Epithelial cell of esophagus (primary cell): Measurements from ENCODE around the gene C1orf56.
A peak's percentile ranks its signal among the peaks of the same experiment; 100 is the strongest.

ENCODE experiments used
- DNase-seq: peaks from one replicate; pipeline ENCODE4 v3.0.0; 2010; ENCODE audit warnings: low read depth
- H3K4me3 ChIP-seq: 2 replicates; pipeline ENCODE4 v1.5.1; 2011; ENCODE audit warnings: mild to moderate bottlenecking, low read length, control low read depth
- CTCF ChIP-seq: IDR thresholded peaks from 2 replicates; pipeline ENCODE4 v1.5.1; 2011; ENCODE audit warnings: low read depth, mild to moderate bottlenecking, low read length, control low read depth, inconsistent platforms; ENCODE audit not compliant: insufficient read depth; ENCODE audit errors: missing control alignments

Gene C1orf56

GRCh38 chr1:151043163-151043562 lies 4.4 kb upstream of the C1orf56 start:
- DNase-seq = no peak
- H3K4me3 ChIP-seq = no peak overlapping the region
- TF ChIP-seq CTCF = no peak

GRCh38 chr1:151047925-151048644 lies 534 bp downstream of the C1orf56 start:
- peak; percentile 56 for TF ChIP-seq CTCF
- DNase-seq = peak; percentile 79
- H3K4me3 ChIP-seq = peak overlapping the region; percentile 60

DNA sequence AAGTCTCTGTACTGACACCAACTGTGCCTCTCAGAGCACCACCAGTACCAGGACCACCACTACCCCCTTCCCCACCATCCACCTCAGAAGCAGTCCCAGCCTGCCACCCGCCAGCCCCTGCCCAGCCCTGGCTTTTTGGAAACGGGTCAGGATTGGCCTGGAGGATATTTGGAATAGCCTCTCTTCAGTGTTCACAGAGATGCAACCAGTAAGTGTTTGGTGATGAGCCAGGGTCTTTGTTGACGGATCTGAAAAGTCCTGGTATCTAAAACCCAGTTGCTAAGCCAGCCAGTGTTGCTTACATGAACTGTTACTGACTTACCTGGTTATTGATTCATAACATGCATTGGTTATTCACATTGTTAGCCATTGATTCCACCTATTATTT lies 1.1 kb downstream of the C1orf56 start:
- no peak for TF ChIP-seq CTCF
- DNase-seq = no peak
- H3K4me3 ChIP-seq = peak overlapping the region; percentile 60

DNA sequence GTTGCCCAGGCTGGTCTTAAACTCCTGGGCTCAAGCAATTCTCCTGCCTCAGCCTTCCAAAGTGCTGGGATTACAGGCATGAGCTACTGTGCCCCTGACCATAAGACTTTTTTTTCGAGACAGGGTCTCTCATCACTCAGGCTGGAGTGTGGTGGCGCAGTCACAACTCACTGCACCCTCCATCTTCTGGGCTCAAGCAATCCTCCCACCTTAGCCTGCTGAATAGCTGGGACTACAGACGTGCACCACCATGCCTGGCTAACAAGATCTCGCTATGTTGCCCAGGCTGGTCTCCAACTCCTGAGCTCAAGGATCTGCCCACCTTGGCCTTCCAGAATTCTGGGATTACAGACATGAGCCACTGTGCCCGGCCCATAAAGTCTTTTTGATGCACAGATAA lies 1.9 kb downstream of the C1orf56 start:
- DNase-seq = no peak
- TF ChIP-seq CTCF = no peak
- H3K4me3 ChIP-seq = no peak overlapping the region

DNA sequence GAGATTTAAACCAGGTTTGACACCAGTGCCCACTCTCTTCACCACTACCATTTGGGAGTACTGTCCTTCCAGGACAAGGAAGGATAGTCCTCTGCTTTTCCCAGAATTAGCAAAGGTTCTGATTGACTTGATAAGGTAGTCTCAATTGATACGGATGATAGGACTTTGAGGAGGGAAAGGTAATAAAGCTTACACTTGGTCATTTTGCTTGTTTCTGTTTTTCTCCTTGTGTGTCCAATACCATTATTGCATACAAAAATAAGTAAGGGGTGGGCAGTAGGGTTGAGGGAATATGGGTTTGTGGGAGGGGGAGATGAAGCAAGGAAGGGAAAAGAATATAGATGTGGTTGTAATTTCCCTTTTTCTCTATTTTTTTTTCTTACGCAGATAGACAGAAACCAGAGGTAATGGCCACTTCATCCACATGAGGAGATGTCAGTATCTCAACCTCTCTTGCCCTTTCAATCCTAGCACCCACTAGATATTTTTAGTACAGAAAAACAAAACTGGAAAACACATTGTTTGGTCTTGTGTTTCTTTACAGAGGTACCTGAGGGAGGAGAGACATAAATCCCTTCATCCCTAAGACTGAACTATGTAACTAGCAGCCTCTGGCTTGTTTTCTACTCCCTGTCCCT lies 2.6 kb downstream of the C1orf56 start:
- TF ChIP-seq CTCF = no peak
- no peak for DNase-seq
- no peak overlapping the region for H3K4me3 ChIP-seq

DNA sequence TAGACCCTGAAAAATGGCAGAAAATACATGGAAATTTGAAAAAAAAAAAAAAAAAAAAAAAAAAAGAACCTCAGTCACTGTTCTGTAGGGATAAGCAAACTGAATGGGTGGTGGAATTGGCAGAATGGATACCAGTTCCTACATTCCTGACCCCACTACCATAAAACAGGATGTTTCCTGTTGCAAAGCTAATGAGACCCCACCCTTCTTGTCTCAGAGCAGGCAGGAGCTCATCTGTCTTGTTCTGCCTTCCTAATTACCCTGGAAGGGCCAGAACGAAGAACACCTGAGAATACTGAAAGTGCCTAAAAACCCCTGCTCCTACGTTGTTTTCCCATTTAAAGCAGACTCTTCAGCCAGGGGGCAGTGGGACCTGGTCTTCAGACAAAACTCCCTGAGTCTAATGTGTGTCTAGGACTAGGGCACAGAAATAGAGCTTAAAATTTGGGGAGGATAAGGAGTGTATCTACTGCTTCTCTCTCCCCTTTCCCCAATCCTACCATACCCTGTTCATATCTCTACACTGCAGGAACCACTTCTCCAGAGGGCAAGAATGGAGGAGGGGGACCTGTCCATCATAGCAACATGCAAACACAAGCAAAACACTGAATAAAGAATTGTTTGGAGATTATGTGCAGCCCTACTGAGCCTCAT lies 3.9 kb downstream of the C1orf56 start:
- DNase-seq = no peak
- no peak overlapping the region for H3K4me3 ChIP-seq
- no peak for TF ChIP-seq CTCF
